ENCODE measurements around the gene CREB3L1. TPM values are rescaled to one million over a fixed set of nuclear protein-coding genes. Genes with fewer than 3 reads are reported as not detected.
A peak's percentile ranks its signal among the peaks of the same experiment; 100 is the strongest.

Gene CREB3L1
- total RNA-seq (44.3 TPM), polyA plus RNA-seq (20.0 TPM)

GRCh38 chr11:46277622-46278386 lies at the start of gene CREB3L1:
TSS of gene CREB3L1 (plus strand) at chr11:46277662. CDS start at chr11:46278112, 450 bp downstream.
- under 1% methylated on average over 61 of the region's 61 CpGs for WGBS
- no peak for DNase-seq (ENCODE audit: extremely low spot score)
- Histone ChIP-seq H3K4me3 (ENCODE audit: low read depth, low read length) (peak within 1 kb of the TSS; percentile 70), H3K27ac (ENCODE audit: low read depth) (peak within 1 kb of the TSS; percentile 85), H3K4me1 (ENCODE audit: insufficient read depth) (peaks cover 3% of the 10 kb centered on the region), H3K36me3 (ENCODE audit: insufficient read depth) (no peaks in the 10 kb centered on the region)

GRCh38 chr11:46229230-46229629 lies 48.2 kb upstream of the CREB3L1 start:
- 89% methylated on average over 13 of the region's 13 CpGs for WGBS
- H3K36me3 ChIP-seq (ENCODE audit: insufficient read depth), result no peaks in the 10 kb centered on the region
- no peak overlapping the region for H3K4me3 ChIP-seq (ENCODE audit: low read depth, low read length)
- H3K27ac ChIP-seq (ENCODE audit: low read depth), result no peak overlapping the region
- DNase-seq (ENCODE audit: extremely low spot score), result no peak
- H3K4me1 ChIP-seq (ENCODE audit: insufficient read depth), result no peaks in the 10 kb centered on the region

GRCh38 chr11:46234311-46234710 lies 43.2 kb upstream of the CREB3L1 start:
- Histone ChIP-seq H3K4me1 (ENCODE audit: insufficient read depth) (no peaks in the 10 kb centered on the region), H3K36me3 (ENCODE audit: insufficient read depth) (no peaks in the 10 kb centered on the region), H3K27ac (ENCODE audit: low read depth) (no peak overlapping the region), H3K4me3 (ENCODE audit: low read depth, low read length) (no peak overlapping the region)
- WGBS, result 55% methylated on average over 12 of the region's 12 CpGs
- DNase-seq (ENCODE audit: extremely low spot score), result no peak

GRCh38 chr11:46235777-46236688 lies 41.4 kb upstream of the CREB3L1 start:
- Histone ChIP-seq H3K4me3 (ENCODE audit: low read depth, low read length) (no peak overlapping the region), H3K36me3 (ENCODE audit: insufficient read depth) (no peaks in the 10 kb centered on the region), H3K4me1 (ENCODE audit: insufficient read depth) (no peaks in the 10 kb centered on the region), H3K27ac (ENCODE audit: low read depth) (no peak overlapping the region)
- DNase-seq (ENCODE audit: extremely low spot score), result no peak
- 81% methylated on average over 1 of the region's 1 CpG for WGBS

- no peak overlapping the region for H3K4me3 ChIP-seq (ENCODE audit: low read depth, low read length)
- H3K4me1 ChIP-seq (ENCODE audit: insufficient read depth), result no peaks in the 10 kb centered on the region
- no peaks in the 10 kb centered on the region for H3K36me3 ChIP-seq (ENCODE audit: insufficient read depth)
- 73% methylated on average over 5 of the region's 5 CpGs for WGBS
- H3K27ac ChIP-seq (ENCODE audit: low read depth), result no peak overlapping the region
- no peak for DNase-seq (ENCODE audit: extremely low spot score)
Measured at GRCh38 chr11:46236918-46237247, 40.6 kb upstream of the CREB3L1 start.

GRCh38 chr11:46237248-46238077 lies 40.0 kb upstream of the CREB3L1 start:
- Histone ChIP-seq H3K36me3 (ENCODE audit: insufficient read depth) (no peaks in the 10 kb centered on the region), H3K27ac (ENCODE audit: low read depth) (peak overlapping the region; percentile 15), H3K4me1 (ENCODE audit: insufficient read depth) (no peaks in the 10 kb centered on the region), H3K4me3 (ENCODE audit: low read depth, low read length) (peak overlapping the region; percentile 44)
- 5% methylated on average over 59 of the region's 59 CpGs for WGBS
- no peak for DNase-seq (ENCODE audit: extremely low spot score)

GRCh38 chr11:46238078-46238966 lies 39.1 kb upstream of the CREB3L1 start:
- DNase-seq (ENCODE audit: extremely low spot score), result no peak
- H3K27ac ChIP-seq (ENCODE audit: low read depth), result peak overlapping the region; percentile 15
- H3K4me3 ChIP-seq (ENCODE audit: low read depth, low read length), result peak overlapping the region; percentile 44
- WGBS, result 1% methylated on average over 70 of the region's 70 CpGs
- H3K4me1 ChIP-seq (ENCODE audit: insufficient read depth), result no peaks in the 10 kb centered on the region
- no peaks in the 10 kb centered on the region for H3K36me3 ChIP-seq (ENCODE audit: insufficient read depth)

GRCh38 chr11:46238967-46239800 lies 38.3 kb upstream of the CREB3L1 start:
- 8% methylated on average over 46 of the region's 46 CpGs for WGBS

GRCh38 chr11:46239801-46240061 lies 37.7 kb upstream of the CREB3L1 start:
- no peak for DNase-seq (ENCODE audit: extremely low spot score)
- H3K27ac ChIP-seq (ENCODE audit: low read depth), result no peak overlapping the region
- H3K4me3 ChIP-seq (ENCODE audit: low read depth, low read length), result no peak overlapping the region
- WGBS, result 53% methylated on average over 4 of the region's 4 CpGs
- no peaks in the 10 kb centered on the region for H3K36me3 ChIP-seq (ENCODE audit: insufficient read depth)
- no peaks in the 10 kb centered on the region for H3K4me1 ChIP-seq (ENCODE audit: insufficient read depth)

More at GRCh38 chr11:46238967-46239800, 38.3 kb upstream of the CREB3L1 start:
- Histone ChIP-seq H3K36me3 (ENCODE audit: insufficient read depth) (no peaks in the 10 kb centered on the region), H3K4me1 (ENCODE audit: insufficient read depth) (no peaks in the 10 kb centered on the region), H3K4me3 (ENCODE audit: low read depth, low read length) (peak overlapping the region; percentile 1), H3K27ac (ENCODE audit: low read depth) (peak overlapping the region; percentile 28)
- DNase-seq (ENCODE audit: extremely low spot score), result no peak

- H3K27ac ChIP-seq (ENCODE audit: low read depth), result no peak overlapping the region
- H3K4me1 ChIP-seq (ENCODE audit: insufficient read depth), result no peaks in the 10 kb centered on the region
- 85% methylated on average over 2 of the region's 2 CpGs for WGBS
- H3K4me3 ChIP-seq (ENCODE audit: low read depth, low read length), result no peak overlapping the region
- no peak for DNase-seq (ENCODE audit: extremely low spot score)
- H3K36me3 ChIP-seq (ENCODE audit: insufficient read depth), result no peaks in the 10 kb centered on the region
Measured at GRCh38 chr11:46240371-46240770, 37.1 kb upstream of the CREB3L1 start.

- no peaks in the 10 kb centered on the region for H3K36me3 ChIP-seq (ENCODE audit: insufficient read depth)
- H3K4me1 ChIP-seq (ENCODE audit: insufficient read depth), result no peaks in the 10 kb centered on the region
- no peak for DNase-seq (ENCODE audit: extremely low spot score)
- 93% methylated on average over 7 of the region's 7 CpGs for WGBS
- no peak overlapping the region for H3K27ac ChIP-seq (ENCODE audit: low read depth)
- no peak overlapping the region for H3K4me3 ChIP-seq (ENCODE audit: low read depth, low read length)
Measured at GRCh38 chr11:46240861-46241260, 36.6 kb upstream of the CREB3L1 start.
